Measurements from ENCODE around the gene EML4. TPM values are rescaled to one million over a fixed set of nuclear protein-coding genes. Genes with fewer than 3 reads are reported as not detected.

Gene EML4
- total RNA-seq, 1 experiment from 2014 or later = 107 TPM

DNA sequence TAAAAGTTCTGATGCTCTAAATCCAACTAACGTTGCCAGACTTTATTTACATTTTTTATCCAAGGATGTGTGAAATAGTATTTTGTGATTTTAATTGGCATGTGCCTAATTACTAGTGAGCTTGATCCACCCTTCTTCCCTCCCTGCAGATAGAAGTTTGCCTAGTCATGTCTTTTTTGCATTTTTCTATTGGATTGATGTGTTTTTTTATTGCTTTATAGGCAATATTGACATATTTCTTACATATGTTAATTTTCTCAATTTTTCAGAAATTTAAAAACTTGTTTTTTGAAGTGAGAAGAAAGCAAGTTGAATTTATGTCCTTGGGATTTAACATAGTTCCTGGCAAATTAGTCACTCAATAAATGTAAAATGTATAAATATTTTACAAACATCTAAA is 56.4 kb downstream of the EML4 start:
- POLR2A ChIA-PET = no interaction called here
- in situ Hi-C loops (cut with HindIII; ENCODE audit: low pct_unique_long_range_greater_than_20kb, low sequenced_read_pairs) = no loop called here

DNA sequence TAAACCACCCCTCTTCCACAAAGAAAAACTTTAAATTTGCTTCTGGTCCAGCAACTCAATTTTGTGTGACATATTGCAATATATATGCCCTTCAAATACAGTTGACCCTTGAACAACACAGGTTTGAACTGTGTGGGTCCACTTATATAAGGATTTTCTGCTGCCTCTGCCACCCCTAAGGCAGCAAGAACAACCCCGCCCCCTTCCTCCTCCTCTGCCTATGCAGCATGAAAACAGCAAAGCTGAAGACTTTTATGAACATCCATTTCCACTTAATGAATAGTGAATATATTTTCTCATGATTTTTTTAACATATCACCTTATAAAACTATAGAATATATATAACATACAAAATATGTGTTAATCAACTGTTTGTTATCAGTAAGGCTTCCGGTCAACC is 58.3 kb downstream of the EML4 start:
- no peak overlapping the region for H3K4me3 ChIP-seq (ENCODE audit: low read depth in 2 of 2, low read length in 2 of 2)
- TF ChIP-seq SIN3A (IDR thresholded peaks at IDR 0.05; ENCODE audit: borderline replicate concordance, insufficient read depth, low read depth, low read length) (no peak), TCF7L2 (IDR thresholded peaks at IDR 0.05; ENCODE audit: low read depth, low read length) (no peak), POLR2AphosphoS5 (IDR thresholded peaks at IDR 0.05; ENCODE audit: low read depth, low read length) (no peak)
- TF ChIP-seq, protein P1, sequence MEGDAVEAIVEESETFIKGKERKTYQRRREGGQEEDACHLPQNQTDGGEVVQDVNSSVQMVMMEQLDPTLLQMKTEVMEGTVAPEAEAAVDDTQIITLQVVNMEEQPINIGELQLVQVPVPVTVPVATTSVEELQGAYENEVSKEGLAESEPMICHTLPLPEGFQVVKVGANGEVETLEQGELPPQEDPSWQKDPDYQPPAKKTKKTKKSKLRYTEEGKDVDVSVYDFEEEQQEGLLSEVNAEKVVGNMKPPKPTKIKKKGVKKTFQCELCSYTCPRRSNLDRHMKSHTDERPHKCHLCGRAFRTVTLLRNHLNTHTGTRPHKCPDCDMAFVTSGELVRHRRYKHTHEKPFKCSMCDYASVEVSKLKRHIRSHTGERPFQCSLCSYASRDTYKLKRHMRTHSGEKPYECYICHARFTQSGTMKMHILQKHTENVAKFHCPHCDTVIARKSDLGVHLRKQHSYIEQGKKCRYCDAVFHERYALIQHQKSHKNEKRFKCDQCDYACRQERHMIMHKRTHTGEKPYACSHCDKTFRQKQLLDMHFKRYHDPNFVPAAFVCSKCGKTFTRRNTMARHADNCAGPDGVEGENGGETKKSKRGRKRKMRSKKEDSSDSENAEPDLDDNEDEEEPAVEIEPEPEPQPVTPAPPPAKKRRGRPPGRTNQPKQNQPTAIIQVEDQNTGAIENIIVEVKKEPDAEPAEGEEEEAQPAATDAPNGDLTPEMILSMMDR (IDR thresholded peaks at IDR 0.05) = no peak
- TF ChIP-seq, protein P2, sequence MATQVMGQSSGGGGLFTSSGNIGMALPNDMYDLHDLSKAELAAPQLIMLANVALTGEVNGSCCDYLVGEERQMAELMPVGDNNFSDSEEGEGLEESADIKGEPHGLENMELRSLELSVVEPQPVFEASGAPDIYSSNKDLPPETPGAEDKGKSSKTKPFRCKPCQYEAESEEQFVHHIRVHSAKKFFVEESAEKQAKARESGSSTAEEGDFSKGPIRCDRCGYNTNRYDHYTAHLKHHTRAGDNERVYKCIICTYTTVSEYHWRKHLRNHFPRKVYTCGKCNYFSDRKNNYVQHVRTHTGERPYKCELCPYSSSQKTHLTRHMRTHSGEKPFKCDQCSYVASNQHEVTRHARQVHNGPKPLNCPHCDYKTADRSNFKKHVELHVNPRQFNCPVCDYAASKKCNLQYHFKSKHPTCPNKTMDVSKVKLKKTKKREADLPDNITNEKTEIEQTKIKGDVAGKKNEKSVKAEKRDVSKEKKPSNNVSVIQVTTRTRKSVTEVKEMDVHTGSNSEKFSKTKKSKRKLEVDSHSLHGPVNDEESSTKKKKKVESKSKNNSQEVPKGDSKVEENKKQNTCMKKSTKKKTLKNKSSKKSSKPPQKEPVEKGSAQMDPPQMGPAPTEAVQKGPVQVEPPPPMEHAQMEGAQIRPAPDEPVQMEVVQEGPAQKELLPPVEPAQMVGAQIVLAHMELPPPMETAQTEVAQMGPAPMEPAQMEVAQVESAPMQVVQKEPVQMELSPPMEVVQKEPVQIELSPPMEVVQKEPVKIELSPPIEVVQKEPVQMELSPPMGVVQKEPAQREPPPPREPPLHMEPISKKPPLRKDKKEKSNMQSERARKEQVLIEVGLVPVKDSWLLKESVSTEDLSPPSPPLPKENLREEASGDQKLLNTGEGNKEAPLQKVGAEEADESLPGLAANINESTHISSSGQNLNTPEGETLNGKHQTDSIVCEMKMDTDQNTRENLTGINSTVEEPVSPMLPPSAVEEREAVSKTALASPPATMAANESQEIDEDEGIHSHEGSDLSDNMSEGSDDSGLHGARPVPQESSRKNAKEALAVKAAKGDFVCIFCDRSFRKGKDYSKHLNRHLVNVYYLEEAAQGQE (IDR thresholded peaks at IDR 0.05; ENCODE audit: insufficient read depth in 1 of 2, low read depth in 2 of 2, low read length in 1 of 2) = no peak
- H3K27me3 ChIP-seq (ENCODE audit: control insufficient read depth, insufficient read depth, low read length) = no peaks in the 10 kb centered on the region
- no peak overlapping the region for H3K27ac ChIP-seq (ENCODE audit: low read length)
- CTCF ChIA-PET = no interaction called here
- peaks cover 33% of the 10 kb centered on the region for H3K4me1 ChIP-seq (ENCODE audit: control insufficient read depth, insufficient read depth, low read length)
- POLR2A ChIA-PET = no interaction called here
- H3K9me3 ChIP-seq (ENCODE audit: control insufficient read depth, insufficient read depth, low read depth, low read length) = no peaks in the 10 kb centered on the region
- BruUV-seq (replicated peaks) = no TSS peak
- no peaks in the 10 kb centered on the region for H3K36me3 ChIP-seq (ENCODE audit: control insufficient read depth, insufficient read depth, low read length)
- DNase-seq (ENCODE audit: low read depth, low spot score) = no peak
- no peak for ATAC-seq
- intact Hi-C loops (cut with micrococcal nuclease; ENCODE audit: unreplicated experiment) = no loop called here
- in situ Hi-C loops (cut with HindIII; ENCODE audit: low pct_unique_long_range_greater_than_20kb, low sequenced_read_pairs) = no loop called here

More for the DNA sequence above, 56.4 kb downstream of the EML4 start:
- CTCF ChIA-PET = no interaction called here
- no peak overlapping the region for H3K4me3 ChIP-seq (ENCODE audit: low read depth in 2 of 2, low read length in 2 of 2)
- ATAC-seq (no peak), DNase-seq (ENCODE audit: low read depth, low spot score) (no peak)
- H3K27me3 ChIP-seq (ENCODE audit: control insufficient read depth, insufficient read depth, low read length) = no peaks in the 10 kb centered on the region
- no peak overlapping the region for H3K27ac ChIP-seq (ENCODE audit: low read length)
- no peaks in the 10 kb centered on the region for H3K36me3 ChIP-seq (ENCODE audit: control insufficient read depth, insufficient read depth, low read length)
- no TSS peak for BruUV-seq (replicated peaks)
- TF ChIP-seq, protein P2 (IDR thresholded peaks at IDR 0.05; ENCODE audit: insufficient read depth in 1 of 2, low read depth in 2 of 2, low read length in 1 of 2) = no peak
- TF ChIP-seq TCF7L2 (IDR thresholded peaks at IDR 0.05; ENCODE audit: low read depth, low read length) (no peak), POLR2AphosphoS5 (IDR thresholded peaks at IDR 0.05; ENCODE audit: low read depth, low read length) (no peak), SIN3A (IDR thresholded peaks at IDR 0.05; ENCODE audit: borderline replicate concordance, insufficient read depth, low read depth, low read length) (no peak)
- TF ChIP-seq, protein P1 (IDR thresholded peaks at IDR 0.05) = no peak
- H3K9me3 ChIP-seq (ENCODE audit: control insufficient read depth, insufficient read depth, low read depth, low read length) = no peaks in the 10 kb centered on the region
- intact Hi-C loops (cut with micrococcal nuclease; ENCODE audit: unreplicated experiment) = no loop called here
- peaks cover 34% of the 10 kb centered on the region for H3K4me1 ChIP-seq (ENCODE audit: control insufficient read depth, insufficient read depth, low read length)

All from Panc1 (cell line).